Activated naive CD4-positive, alpha-beta T cell treated with anti-CD3 and anti-CD28 coated beads for 36 hours (primary cell): ENCODE data around the gene SRPX. TPM values are rescaled to one million over a fixed set of nuclear protein-coding genes. Genes with fewer than 3 reads are reported as not detected.

Experiments
- CTCF ChIA-PET: fragments of 350-600 bp; sonication (Branson Sonifier 250); formaldehyde crosslinking; loops from one replicate; lab custom pipeline; 2021; ENCODE audit warnings: antibody characterized with exemption; lab: Charles Lee
- DNase-seq: peaks from one replicate; pipeline ENCODE4 v3.0.0-alpha.2; 2020
- H3K27ac Mint-ChIP-seq: one replicate; pipeline ENCODE4 v1.8.0; 2021; ENCODE audit warnings: mild to moderate bottlenecking, mixed read lengths
- H3K27me3 Mint-ChIP-seq: one replicate; pipeline ENCODE4 v1.8.0; 2021; ENCODE audit warnings: low read depth, mixed read lengths
- H3K36me3 Mint-ChIP-seq: one replicate; pipeline ENCODE4 v1.8.0; 2021; ENCODE audit warnings: low read depth, mixed read lengths
- H3K4me1 Mint-ChIP-seq: one replicate; pipeline ENCODE4 v1.8.0; 2021; ENCODE audit warnings: low read depth, mixed read lengths
- H3K4me3 Mint-ChIP-seq: one replicate; pipeline ENCODE4 v1.8.0; 2021; ENCODE audit warnings: mild to moderate bottlenecking, moderate library complexity, mixed read lengths
- H3K9me3 Mint-ChIP-seq: one replicate; pipeline ENCODE4 v1.8.0; 2021; ENCODE audit warnings: mixed read lengths
- intact Hi-C: fragments of 100-400 bp; cut with micrococcal nuclease; formaldehyde crosslinking; loops from one replicate; pipeline ENCODE4 v1.15.1; 2023
- total RNA-seq, 2 experiments: library from RNA; stranded (reverse); gene quantifications; one replicate each; pipeline ENCODE4 v1.2.3, GENCODE V29; 2021

SRPX gene
- not detected for total RNA-seq

GRCh38 chrX:38220415-38221390 lies at the start of gene SRPX:
Gene SRPX, minus strand, starts transcription at chrX:38220871. Its CDS starts 79 bp downstream, at chrX:38220792.
- no peaks in the 10 kb centered on the region for H3K4me1 Mint-ChIP-seq
- CTCF ChIA-PET: interaction anchor here (1.4 to 2.0 kb wide), 2 partner anchors 54 to 107 kb away, joined by 4 to 8 read pairs; partner anchors contain the start of gene RPGR
- no peak within 1 kb of the TSS for H3K27ac Mint-ChIP-seq
- H3K9me3 Mint-ChIP-seq: no peaks in the 10 kb centered on the region
- peak within 1 kb of the TSS; percentile 24 for H3K4me3 Mint-ChIP-seq
- no peaks in the 10 kb centered on the region for H3K36me3 Mint-ChIP-seq
- intact Hi-C loops: loop anchor here (1.0 kb wide), 1 partner anchor 107 kb away; the partner anchor contains the start of gene RPGR
- H3K27me3 Mint-ChIP-seq: peaks cover 22% of the 10 kb centered on the region
- no peak for DNase-seq

GRCh38 chrX:38268011-38268410 lies 47.3 kb upstream of the SRPX start:
- no peak for DNase-seq
- H3K36me3 Mint-ChIP-seq: peaks cover 7% of the 10 kb centered on the region
- intact Hi-C loops: no loop called here

DNA sequence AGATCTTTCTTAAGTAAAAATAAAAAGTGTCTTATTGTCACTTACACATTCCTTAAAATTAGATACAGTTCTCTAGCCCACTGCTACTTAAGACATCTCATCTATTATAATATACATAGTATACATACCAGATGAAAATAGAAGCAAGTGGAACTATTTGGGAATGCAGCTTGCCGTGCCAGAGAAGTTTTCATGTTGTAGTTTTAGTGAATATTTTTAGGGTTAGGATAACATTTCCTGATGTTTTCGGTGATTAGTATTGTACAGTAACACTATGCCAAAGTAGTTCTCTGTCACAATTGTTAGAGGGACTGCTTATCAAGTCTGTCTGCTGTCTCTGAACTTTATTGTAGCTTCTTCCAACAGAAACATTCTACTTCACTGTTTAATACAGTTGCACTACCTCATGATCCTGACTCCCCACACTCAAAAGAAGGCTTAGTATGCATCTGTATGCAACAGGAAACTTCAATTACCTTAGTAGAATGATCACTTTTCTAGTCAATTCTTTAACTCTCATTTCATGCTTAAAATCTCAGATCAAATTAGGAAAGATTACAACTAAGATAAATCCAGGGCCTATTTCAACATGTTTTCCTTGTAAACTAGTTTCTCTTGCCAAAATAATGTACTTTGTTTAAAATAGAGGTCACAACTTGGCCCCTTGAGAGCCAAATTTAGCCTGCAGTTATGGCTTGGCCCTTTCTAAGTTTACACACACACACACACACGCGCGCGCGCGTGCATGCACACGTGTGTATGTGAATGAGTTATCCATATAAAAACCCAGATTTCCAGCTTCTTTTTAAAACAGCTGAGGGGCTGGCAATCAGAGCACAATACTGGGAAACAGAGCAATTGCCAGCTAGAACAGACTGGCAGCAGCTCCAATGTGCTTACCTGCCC lies 42.3 kb upstream of the SRPX start:
- no peaks in the 10 kb centered on the region for H3K27me3 Mint-ChIP-seq
- CTCF ChIA-PET: no interaction called here
- no peak overlapping the region for H3K4me3 Mint-ChIP-seq
- no peak overlapping the region for H3K27ac Mint-ChIP-seq
- no peaks in the 10 kb centered on the region for H3K4me1 Mint-ChIP-seq
- DNase-seq: no peak
- intact Hi-C loops: no loop called here
- H3K36me3 Mint-ChIP-seq: no peaks in the 10 kb centered on the region
- no peaks in the 10 kb centered on the region for H3K9me3 Mint-ChIP-seq

More at GRCh38 chrX:38268011-38268410, 47.3 kb upstream of the SRPX start:
- no peaks in the 10 kb centered on the region for H3K9me3 Mint-ChIP-seq
- peaks cover 2% of the 10 kb centered on the region for H3K4me1 Mint-ChIP-seq
- H3K27ac Mint-ChIP-seq: no peak overlapping the region
- no peaks in the 10 kb centered on the region for H3K27me3 Mint-ChIP-seq
- CTCF ChIA-PET: interaction anchor here (0.8 kb wide), 1 partner anchor 10 kb away, joined by 4 read pairs; no protein-coding TSS in a partner anchor
- no peak overlapping the region for H3K4me3 Mint-ChIP-seq

DNA sequence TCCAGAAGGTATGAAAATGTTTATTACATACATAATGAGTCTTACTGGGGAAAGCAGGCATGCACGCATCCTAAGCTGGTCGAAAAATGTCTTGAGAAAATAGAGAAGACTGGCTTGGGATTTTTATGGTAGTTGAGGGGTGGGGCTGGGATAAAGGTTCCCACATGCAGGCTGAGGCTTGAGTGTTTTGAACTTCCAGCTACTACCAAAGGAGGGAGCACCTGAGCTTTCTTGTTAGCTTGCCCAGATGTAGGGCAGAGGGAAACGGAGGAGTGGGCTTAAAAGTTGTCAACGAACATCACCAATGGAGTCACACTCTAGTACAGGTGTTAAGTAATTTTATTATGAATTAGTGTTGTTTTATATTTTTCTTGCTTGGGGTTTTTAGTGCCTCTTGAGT lies 39.6 kb upstream of the SRPX start:
- CTCF ChIA-PET: no interaction called here
- Mint-ChIP-seq H3K27ac (no peak overlapping the region), H3K4me1 (no peaks in the 10 kb centered on the region), H3K27me3 (no peaks in the 10 kb centered on the region), H3K36me3 (no peaks in the 10 kb centered on the region), H3K9me3 (no peaks in the 10 kb centered on the region), H3K4me3 (no peak overlapping the region)
- intact Hi-C loops: loop anchor here (2.0 kb wide), 1 partner anchor 67 kb away; the partner anchor contains the start of gene RPGR
- DNase-seq: peak; percentile 6

- Mint-ChIP-seq H3K4me3 (no peak overlapping the region), H3K27ac (no peak overlapping the region), H3K36me3 (no peaks in the 10 kb centered on the region), H3K27me3 (no peaks in the 10 kb centered on the region), H3K4me1 (no peaks in the 10 kb centered on the region), H3K9me3 (no peaks in the 10 kb centered on the region)
- intact Hi-C loops: no loop called here
- no peak for DNase-seq
- CTCF ChIA-PET: no interaction called here
Measured at GRCh38 chrX:38256019-38256418, 35.3 kb upstream of the SRPX start.

DNA sequence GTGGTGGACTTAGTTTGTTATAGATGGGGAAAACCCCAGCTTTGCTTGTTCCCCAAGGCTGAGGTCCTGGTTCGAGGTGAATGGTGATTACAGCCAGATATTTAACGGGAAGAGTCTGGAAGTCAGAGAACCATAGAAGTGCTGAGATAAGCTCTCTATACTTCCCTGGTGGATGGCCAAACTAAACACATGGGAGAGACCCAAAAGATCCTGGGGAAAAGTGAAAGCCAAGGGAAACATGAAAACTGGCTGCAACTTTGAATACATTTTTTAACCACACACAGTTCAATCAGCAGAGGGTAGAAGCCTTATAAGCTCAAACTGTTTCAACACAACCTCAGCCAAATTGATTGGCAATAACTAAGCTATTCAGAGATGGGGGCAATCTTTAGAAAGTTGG lies 29.3 kb upstream of the SRPX start:
- CTCF ChIA-PET: no interaction called here
- H3K4me1 Mint-ChIP-seq: no peaks in the 10 kb centered on the region
- intact Hi-C loops: no loop called here
- H3K9me3 Mint-ChIP-seq: no peaks in the 10 kb centered on the region
- no peak for DNase-seq
- no peaks in the 10 kb centered on the region for H3K36me3 Mint-ChIP-seq
- no peaks in the 10 kb centered on the region for H3K27me3 Mint-ChIP-seq
- H3K4me3 Mint-ChIP-seq: no peak overlapping the region
- H3K27ac Mint-ChIP-seq: no peak overlapping the region

- no peak overlapping the region for H3K27ac Mint-ChIP-seq
- intact Hi-C loops: no loop called here
- DNase-seq: no peak
- H3K4me1 Mint-ChIP-seq: no peaks in the 10 kb centered on the region
- H3K36me3 Mint-ChIP-seq: no peaks in the 10 kb centered on the region
- H3K9me3 Mint-ChIP-seq: no peaks in the 10 kb centered on the region
- CTCF ChIA-PET: interaction anchor here (0.6 kb wide), 1 partner anchor 943 kb away, joined by 3 read pairs; no protein-coding TSS in a partner anchor
- H3K4me3 Mint-ChIP-seq: no peak overlapping the region
- H3K27me3 Mint-ChIP-seq: no peaks in the 10 kb centered on the region
Measured at GRCh38 chrX:38247051-38247450, 26.4 kb upstream of the SRPX start.

DNA sequence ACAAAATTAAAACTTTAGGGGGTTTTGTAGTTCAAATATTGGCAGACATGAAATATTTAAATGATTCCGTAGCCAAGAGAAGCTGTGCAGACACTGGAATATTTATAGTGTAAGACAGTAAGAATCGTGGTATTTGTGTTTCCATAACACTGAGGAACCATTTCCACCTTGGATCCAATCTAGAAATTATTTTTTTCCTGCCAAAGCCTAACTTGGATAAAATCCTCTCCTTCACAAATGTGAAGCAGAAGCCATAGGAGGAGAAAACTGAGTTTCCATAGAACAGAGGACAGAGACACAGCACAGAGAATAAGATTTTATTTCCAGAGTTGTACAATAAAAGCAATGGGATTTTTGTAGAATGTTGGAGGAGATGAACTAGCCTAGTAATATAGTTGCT lies 19.9 kb upstream of the SRPX start:
- intact Hi-C loops: no loop called here

GRCh38 chrX:38236901-38237615 lies 16.4 kb upstream of the SRPX start:
- Mint-ChIP-seq H3K4me3 (no peak overlapping the region), H3K36me3 (no peaks in the 10 kb centered on the region), H3K4me1 (no peaks in the 10 kb centered on the region), H3K9me3 (no peaks in the 10 kb centered on the region), H3K27me3 (peaks cover 7% of the 10 kb centered on the region), H3K27ac (no peak overlapping the region)
- no peak for DNase-seq
- CTCF ChIA-PET: no interaction called here
- intact Hi-C loops: no loop called here

More for the DNA sequence above, 19.9 kb upstream of the SRPX start:
- no peaks in the 10 kb centered on the region for H3K36me3 Mint-ChIP-seq
- H3K9me3 Mint-ChIP-seq: no peaks in the 10 kb centered on the region
- H3K27me3 Mint-ChIP-seq: peaks cover 4% of the 10 kb centered on the region
- H3K4me1 Mint-ChIP-seq: no peaks in the 10 kb centered on the region
- DNase-seq: no peak
- H3K4me3 Mint-ChIP-seq: no peak overlapping the region
- no peak overlapping the region for H3K27ac Mint-ChIP-seq
- CTCF ChIA-PET: no interaction called here

- Mint-ChIP-seq H3K9me3 (no peaks in the 10 kb centered on the region), H3K27ac (no peak overlapping the region), H3K36me3 (no peaks in the 10 kb centered on the region), H3K27me3 (peaks cover 5% of the 10 kb centered on the region), H3K4me1 (no peaks in the 10 kb centered on the region), H3K4me3 (no peak overlapping the region)
- CTCF ChIA-PET: no interaction called here
- no peak for DNase-seq
- intact Hi-C loops: no loop called here
Measured at GRCh38 chrX:38233891-38234667, 13.4 kb upstream of the SRPX start.

DNA sequence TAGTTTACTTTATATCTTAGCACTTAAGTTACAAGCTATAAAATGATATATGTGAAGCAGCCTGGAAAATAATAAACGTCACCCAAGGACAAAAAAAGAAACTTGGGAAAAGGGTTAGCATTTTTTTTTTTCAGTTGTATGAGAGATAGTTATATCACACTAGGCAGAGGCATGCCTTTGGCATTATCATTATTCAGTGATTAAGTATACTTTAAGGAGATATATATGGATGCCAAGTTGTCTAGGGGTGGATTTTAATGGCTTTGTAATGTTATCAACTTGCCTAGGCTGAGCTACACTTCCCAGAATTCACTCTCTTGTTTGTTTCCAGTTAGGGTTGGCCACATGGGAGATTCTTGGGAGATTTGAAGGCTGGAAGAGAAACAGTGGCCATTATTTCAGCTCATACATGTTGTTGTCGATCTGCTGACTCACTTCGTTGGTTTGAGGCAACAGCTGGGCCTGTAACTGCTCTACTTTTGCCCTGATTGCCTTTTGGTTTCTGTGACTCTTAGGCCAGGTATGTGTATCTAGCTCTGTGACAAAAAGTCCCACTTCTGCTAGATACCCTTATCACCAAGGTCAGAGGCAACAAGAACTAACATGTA lies 11.5 kb upstream of the SRPX start:
- Mint-ChIP-seq H3K4me3 (no peak overlapping the region), H3K27ac (no peak overlapping the region), H3K27me3 (peaks cover 3% of the 10 kb centered on the region), H3K9me3 (no peaks in the 10 kb centered on the region), H3K36me3 (no peaks in the 10 kb centered on the region), H3K4me1 (no peaks in the 10 kb centered on the region)
- CTCF ChIA-PET: no interaction called here
- intact Hi-C loops: no loop called here
- no peak for DNase-seq
